NCI-H460 (cell line): ENCODE measurements around the gene HTR3C. TPM values are rescaled to one million over a fixed set of nuclear protein-coding genes. Genes with fewer than 3 reads are reported as not detected.
"Not testable (repeated sequence)": the region's sequence is repeated elsewhere in the genome, so short reads cannot be mapped to it uniquely, and the experiment has no call there.

Source experiments
- DNase-seq: peaks from one replicate; pipeline ENCODE4 v3.0.0-alpha.2; 2016; ENCODE audit warnings: low read depth; ENCODE audit errors: extremely low read depth
- total RNA-seq: library from RNA; depleted of rRNA; stranded (reverse); fragments of >200 nt; shearing (Covaris generic); gene quantifications from 2 replicates; pipeline ENCODE4 v1.2.3, GENCODE V29; 2014

The HTR3C gene
- total RNA-seq, 1 experiment from 2014 or later: not detected

- no peak for DNase-seq
These were observed 23.4 kb upstream of the HTR3C start for GRCh38 chr3:184029443-184029842.

DNA sequence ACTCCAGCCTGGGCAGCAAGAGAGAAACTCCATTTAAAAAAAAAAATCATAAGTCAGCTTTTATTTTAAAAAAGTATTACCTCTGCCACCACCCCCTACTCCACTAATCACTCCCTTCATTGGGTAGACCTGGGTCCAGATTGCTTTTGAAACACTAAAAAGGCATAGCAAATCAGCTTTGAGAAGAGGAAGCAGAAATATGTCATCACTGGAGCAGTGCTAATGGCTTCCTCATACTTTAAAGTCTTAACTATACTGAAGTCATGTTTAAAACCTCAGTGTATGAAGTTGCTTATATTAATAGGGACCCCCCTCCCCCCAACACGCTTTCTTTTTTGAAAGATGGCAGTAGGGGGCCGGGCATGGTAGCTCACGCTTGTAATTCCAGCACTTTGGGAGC lies 22.3 kb upstream of the HTR3C start:
- no peak for DNase-seq

- no peak for DNase-seq
These were observed 21.6 kb upstream of the HTR3C start, which contains the start of gene HTR3D for GRCh38 chr3:184031187-184031792. Gene HTR3D, plus strand, starts transcription at chr3:184031742. Its CDS starts 0 bp downstream, at chr3:184031742.

GRCh38 chr3:184037816-184038215 lies 15.0 kb upstream of the HTR3C start:
- DNase-seq: no peak

DNA sequence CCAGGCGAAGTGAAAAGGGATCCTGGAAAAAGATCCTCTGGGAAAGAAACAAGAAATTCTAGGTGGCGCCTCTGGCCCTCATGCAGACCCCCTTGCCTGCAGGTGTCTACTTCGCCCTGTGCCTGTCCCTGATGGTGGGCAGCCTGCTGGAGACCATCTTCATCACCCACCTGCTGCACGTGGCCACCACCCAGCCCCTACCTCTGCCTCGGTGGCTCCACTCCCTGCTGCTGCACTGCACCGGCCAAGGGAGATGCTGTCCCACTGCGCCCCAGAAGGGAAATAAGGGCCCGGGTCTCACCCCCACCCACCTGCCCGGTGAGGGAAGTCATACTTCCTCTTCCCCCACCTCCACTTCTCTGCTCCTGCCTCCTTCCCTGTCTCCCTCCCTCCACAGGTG lies 14.5 kb upstream of the HTR3C start:
- not testable (repeated sequence) for DNase-seq

- DNase-seq: no peak
These were observed 13.4 kb upstream of the HTR3C start for GRCh38 chr3:184039414-184039813.

DNA sequence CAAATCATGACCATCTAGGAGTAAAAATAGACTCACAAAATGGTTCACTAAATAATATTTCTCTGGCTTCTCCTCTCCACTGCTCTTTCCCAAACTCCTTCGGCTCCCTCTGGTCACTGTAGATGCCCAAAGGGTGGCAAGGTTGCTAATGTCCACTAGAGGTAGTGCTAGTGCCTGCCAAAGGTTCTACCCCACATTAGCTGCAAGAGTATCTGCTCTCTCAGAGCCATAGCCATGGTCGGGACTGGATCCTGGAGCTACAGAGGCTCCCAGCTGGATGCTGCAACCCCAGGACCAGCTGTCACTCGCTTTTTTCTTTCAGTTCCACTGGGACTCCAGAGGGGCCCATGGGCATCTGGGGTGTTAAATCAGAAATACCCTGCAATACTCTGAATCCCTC lies 12.8 kb upstream of the HTR3C start:
- DNase-seq: peak; percentile 20

DNA sequence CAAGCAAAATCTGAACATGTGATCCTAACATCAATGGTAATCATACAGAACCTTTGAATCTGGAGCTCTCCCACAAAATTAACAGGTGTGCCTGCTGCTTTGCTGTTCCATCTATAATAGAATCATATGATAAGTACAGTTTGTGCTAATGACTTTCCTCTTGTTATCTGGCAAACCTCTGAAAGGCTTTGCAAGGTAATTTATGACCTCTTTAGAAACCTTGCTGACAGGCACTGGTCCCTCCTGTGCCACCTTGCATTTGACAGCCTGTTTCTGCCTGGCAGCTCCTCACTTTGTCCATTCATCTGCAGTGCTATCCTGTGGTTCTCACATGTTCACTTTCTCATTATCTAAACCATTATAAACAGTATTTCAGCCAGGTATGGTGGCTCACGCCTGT lies 10.2 kb upstream of the HTR3C start:
- no peak for DNase-seq

DNA sequence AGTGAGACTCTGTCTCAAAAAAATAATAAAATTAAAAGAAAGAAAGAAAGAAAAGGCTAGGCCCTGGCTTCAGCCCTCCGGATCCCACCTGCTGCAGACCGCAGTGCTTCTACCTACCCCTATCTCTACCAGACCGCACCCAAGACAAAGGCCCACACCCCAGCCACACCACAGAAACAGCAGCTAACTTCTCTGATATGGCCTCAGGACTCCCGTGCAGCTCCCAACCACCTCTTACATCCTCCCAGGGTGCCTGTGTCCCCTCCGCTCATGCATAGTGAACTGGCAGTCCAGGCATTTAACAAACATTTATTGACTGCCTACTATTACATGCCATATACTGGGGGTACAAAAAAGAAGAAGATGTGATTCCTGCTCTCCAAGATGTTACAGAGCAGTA lies 6.9 kb upstream of the HTR3C start:
- DNase-seq: no peak

- no peak for DNase-seq
These were observed 2.5 kb upstream of the HTR3C start for GRCh38 chr3:184050217-184050847.

- no peak for DNase-seq
These were observed 5.2 kb downstream of the HTR3C start for GRCh38 chr3:184058029-184058428.

DNA sequence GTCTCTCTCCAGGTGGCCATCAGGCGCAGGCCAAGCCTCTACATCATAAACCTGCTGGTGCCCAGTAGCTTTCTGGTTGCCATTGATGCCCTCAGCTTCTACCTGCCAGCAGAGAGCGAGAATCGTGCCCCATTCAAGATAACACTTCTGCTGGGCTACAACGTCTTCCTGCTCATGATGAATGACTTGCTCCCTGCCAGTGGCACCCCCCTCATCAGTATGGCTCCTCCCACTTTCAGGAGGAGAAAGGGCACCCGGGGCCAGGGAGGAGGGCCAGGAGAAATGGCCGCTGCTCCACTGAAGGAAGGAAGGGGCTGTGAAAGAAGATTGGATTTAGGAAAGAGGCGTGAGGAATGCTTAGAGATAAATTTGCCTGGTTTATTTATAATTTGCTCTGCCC lies 6.6 kb downstream of the HTR3C start:
- DNase-seq: no peak

GRCh38 chr3:184062637-184063036 lies 9.8 kb downstream of the HTR3C start:
- DNase-seq: no peak

DNA sequence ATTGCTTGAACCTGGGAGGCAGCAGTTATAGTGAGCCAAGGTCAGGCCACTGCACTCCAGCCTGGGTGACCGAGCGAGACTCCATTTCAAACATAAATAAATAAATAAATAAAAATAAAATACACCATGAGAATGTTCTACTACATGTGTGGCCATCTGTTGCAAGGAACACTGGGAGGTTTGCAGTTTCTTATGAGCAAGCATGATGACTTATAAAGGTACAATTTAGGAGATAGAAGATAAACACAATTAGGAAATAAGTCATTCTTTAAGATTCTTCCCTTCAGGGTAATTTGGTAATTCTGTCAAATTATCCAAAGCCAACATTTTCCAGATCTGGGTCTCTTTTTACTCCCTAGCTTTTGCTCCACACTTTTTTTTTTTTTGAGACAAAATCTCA lies 13.4 kb downstream of the HTR3C start:
- no peak for DNase-seq

DNA sequence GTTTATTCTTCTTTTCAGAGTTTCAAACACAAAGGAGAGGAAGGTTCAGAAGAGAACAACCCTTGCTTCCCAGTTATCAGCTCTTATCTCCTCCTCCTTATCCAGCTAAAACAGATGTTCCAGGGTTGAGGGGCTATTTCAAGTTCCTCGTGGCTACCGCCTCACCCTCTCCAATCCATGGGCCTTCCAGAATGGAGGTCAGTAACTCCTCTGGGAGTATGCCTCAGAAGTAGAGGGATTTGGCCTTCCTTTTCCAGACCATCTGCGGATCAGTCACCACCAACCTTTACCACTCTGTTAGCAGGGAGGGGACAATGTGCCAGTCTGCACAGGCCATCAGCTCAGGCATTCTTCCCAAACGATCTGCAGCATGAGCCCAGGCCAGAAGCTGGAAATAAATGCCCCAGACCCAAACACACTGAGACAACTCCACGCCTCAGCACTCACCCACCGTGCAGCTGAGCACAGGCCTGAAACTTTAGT lies 14.8 kb downstream of the HTR3C start:
- no peak for DNase-seq

- no peak for DNase-seq
These were observed 15.5 kb downstream of the HTR3C start for GRCh38 chr3:184068344-184068743.

- not testable (repeated sequence) for DNase-seq
These were observed 18.3 kb downstream of the HTR3C start for GRCh38 chr3:184071142-184071541.

GRCh38 chr3:184073621-184074020 lies 20.8 kb downstream of the HTR3C start:
- no peak for DNase-seq

DNA sequence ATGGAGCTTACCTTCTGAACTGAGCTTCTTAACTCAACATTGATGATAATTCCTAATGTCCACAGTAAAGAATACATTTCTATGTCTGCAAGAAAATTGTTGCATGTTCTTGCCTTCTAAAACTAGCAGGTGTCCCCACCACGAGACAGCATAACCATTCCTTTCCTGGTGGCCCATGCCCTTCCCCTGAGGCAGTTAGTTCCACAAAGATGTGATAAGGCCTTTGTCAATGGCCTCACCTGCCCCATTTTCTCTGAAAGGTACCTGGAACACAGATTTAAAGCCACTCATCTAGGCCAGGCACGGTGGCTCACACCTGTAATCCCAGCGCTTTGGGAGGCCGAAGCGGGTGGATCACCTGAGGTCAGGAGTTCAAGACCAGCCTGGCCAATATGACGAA lies 23.1 kb downstream of the HTR3C start:
- no peak for DNase-seq

DNA sequence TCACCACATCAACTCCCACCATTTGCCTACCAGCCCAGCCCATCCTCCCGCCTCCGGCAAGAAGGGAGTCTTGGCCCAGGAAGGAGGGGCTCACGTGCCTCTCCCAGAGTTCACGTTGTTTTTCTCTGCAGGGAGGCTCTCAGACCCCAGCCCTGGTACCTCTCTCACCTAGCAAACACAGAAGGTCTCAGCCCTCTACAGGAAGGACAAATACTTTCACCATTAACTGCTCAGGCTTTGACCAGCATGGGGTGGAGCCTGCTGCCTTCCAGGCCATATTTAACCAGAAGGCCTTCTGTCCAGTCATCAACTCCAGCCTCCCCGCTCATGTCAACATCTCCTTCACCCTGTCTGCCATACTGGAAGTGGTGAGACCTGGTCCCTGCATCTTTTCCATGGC lies 25.0 kb downstream of the HTR3C start:
- no peak for DNase-seq

GRCh38 chr3:184078851-184079250 lies 26.0 kb downstream of the HTR3C start:
- no peak for DNase-seq

DNA sequence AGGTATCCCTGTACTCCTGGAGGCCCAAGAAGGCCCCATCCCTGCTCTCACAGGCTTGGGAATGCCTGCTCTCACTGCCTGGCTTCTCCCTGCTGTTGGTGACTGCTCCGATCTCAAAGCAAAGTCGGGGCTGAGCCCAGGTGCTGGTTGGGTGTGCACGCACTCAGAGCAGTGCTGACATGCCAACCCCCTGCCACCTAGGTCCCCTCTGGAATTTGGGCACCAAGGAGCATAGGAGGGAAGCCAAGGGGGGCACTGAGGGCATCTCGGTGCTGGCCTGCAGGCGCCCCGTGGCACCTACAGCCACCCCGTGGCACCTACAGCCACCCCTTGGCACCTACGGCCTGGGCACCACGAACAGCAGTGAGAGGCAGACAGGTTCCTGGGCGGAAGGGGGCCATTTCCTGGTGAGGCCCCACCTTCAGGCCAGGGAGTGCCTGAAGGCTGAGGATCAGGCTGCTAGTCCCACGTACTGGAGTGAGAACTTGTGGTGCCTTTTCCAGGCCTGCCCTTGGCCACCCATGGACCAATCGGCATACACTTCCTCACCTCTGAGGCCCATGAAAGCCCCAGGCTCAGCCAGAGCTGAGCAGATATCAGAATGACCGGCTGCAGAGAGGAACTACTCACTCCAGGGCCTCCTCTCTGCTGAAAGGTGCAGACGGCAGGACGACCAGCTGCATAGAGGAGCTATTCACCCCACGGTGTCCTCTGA lies 28.4 kb downstream of the HTR3C start:
- no peak for DNase-seq
